D721Med (cell line): ENCODE data around the gene ANKIB1.
A peak's percentile ranks its signal among the peaks of the same experiment; 100 is the strongest.

Source experiments
- DNase-seq: peaks from one replicate; pipeline ENCODE4 v3.0.0; 2011; ENCODE audit warnings: low spot score; ENCODE audit not compliant: insufficient read length
- FAIRE-seq: peaks from 2 replicates; lab custom pipeline; 2011; peaks lifted over from hg19 to GRCh38; lab: Jason Lieb, UNC
- TF ChIP-seq, protein P1 (sequence below): IDR thresholded peaks from 2 replicates; pipeline ENCODE4 v1.5.1; 2012; ENCODE audit warnings: mild to moderate bottlenecking, control low read depth; ENCODE audit not compliant: insufficient read depth; ENCODE audit errors: missing control alignments

Gene ANKIB1

DNA sequence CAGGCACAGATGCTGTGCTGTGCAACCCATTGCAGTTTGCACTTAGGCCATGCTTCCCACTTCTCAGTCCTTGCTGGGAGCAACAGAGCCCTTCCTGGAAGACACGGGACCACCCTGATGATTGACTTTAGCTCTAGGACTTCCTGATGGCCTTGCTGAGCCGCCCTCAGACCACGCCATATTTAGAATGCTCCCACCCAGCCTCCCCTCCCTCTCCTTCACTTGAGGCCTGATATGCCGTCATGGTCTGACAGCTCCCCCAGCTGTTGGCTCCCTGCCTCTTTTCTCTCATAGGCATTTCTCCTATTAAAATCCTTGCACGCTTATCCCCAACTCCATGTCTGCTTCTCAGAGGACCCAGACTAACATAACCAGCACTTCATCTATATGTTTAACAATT, 172.1 kb downstream of the ANKIB1 start:
- no peak for DNase-seq
- no peak for FAIRE-seq
- TF ChIP-seq, protein P1, sequence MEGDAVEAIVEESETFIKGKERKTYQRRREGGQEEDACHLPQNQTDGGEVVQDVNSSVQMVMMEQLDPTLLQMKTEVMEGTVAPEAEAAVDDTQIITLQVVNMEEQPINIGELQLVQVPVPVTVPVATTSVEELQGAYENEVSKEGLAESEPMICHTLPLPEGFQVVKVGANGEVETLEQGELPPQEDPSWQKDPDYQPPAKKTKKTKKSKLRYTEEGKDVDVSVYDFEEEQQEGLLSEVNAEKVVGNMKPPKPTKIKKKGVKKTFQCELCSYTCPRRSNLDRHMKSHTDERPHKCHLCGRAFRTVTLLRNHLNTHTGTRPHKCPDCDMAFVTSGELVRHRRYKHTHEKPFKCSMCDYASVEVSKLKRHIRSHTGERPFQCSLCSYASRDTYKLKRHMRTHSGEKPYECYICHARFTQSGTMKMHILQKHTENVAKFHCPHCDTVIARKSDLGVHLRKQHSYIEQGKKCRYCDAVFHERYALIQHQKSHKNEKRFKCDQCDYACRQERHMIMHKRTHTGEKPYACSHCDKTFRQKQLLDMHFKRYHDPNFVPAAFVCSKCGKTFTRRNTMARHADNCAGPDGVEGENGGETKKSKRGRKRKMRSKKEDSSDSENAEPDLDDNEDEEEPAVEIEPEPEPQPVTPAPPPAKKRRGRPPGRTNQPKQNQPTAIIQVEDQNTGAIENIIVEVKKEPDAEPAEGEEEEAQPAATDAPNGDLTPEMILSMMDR = peak; percentile 3

DNA sequence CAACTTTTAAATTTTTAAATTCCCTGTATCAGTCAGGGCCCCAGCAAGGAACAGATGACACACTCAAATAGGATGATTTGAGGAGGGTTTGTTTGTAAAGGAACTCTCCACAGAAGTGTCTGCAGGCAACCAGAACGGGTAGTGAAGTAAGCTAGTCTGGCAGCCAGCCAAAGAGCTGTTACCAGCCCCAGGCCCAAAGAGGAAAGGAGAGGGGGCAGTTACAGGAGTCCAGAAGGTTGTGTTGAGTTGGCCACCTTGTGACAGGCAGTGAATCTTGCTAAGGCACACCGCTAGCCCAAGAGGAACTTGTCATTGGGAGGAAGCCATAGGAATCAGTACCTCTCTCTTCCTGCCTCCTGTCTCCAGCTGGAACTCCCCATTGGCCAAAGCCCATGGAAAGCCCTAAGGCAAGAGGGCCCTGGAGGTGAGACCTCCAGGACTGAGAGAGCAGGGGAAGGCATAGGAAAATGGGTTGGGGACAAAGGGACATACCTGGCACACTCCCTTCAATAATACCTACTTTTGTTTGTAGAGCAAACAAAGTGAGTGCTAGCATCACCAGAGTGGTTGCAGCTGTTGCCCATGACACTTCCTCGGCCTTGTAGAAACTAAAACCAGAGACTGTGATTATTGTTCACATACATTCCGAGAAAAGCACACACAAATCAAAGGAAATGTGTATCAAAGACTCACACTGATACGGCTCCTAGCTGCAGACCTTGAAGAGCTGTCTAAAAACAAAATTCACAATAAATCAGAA, 176.1 kb downstream of the ANKIB1 start:
- FAIRE-seq (no peak), DNase-seq (no peak)
- TF ChIP-seq, protein P1 = no peak

DNA sequence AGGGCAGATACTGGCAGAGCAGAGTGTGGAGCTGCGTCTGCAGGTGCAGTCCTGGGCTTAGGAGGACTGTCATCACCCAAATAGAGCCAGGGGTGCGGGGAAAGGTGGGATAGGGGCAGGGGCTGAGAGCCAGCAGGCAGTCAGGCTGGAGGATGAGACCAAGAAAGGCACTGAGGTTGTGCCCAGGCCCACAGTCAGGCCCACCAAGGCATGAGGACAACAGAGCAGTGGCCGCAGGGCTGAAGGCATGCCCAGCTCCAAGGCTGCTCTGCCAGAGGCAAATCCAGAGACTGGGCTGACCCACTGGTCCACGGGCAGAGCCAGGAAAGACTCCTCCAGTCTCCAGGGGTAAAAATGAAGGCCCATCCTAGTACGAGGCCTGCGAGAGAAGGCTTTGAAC, 177.2 kb downstream of the ANKIB1 start:
- TF ChIP-seq, protein P1 = no peak
- FAIRE-seq = no peak
- DNase-seq = no peak

DNA sequence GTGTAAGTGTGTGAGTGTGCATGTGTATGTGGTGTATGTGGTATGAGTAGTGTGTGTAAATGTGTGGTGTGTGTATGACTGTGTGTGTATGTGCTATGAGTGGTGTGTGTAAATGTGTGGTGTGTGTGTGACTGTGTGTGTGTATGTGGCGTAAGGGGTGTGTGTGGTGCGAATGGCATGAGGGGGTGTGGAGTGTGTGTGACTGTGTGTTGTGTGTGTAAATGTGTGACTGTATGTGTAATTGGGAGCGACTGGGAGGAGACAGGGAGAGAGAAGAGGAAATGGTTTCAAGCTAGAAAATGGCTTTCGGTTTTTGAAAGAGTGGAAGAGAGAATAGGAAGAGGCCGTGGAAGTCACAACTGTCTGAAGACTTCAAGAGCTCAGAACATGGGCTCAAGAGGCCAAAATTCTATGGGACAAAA, 177.9 kb downstream of the ANKIB1 start:
- DNase-seq (no peak), FAIRE-seq (no peak)
- TF ChIP-seq, protein P1 = no peak

DNA sequence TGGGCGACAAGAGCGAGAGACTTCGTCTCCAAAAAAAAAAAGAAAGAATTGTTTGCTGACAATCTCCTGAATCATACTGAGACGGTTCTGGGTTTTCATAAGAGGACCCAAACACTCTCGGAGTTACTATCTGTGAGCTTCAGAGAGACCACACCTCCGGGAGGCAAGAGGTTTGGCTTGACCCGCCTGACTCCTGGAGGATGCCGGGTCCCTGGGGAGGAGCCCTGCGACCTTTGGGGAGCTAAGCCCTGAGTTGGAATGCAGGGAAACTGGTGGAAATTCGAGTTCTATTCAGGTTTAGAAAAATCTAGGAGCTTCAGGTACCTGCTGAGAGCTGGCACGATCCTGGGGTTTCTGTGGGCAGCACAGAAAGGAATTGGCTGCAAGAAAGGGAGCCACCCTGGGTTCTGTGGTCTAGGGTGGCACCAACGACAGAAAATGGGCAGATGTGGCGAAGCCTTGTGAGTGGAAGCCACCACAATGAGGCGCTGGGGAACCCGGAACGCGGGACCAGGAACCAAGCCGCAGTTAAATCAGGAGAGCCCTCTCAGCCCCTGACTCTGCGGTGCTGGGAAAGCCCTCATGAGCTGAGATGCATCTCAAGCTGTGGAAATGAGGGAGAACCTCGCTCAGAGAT, 179.7 kb downstream of the ANKIB1 start:
- TF ChIP-seq, protein P1 = no peak
- FAIRE-seq = no peak
- no peak for DNase-seq

DNA sequence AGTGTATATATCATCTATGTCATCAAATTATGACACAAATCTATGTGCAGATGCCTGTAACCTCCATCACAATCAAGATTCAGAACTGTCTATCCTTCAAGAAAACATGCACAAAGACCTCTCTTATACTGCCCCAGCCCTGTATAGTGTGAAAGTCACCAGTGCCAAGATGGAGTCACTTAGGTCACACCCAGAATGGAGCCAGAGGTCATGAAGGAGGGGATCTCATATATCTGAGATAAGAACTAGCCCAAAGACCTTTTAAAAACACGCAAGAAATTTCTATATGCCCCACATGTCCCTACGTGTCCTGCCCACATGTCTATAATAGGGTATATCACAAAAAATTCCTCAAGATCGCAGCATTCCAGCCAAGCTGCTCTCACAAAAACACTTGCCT, 181.4 kb downstream of the ANKIB1 start:
- TF ChIP-seq, protein P1 = no peak
- DNase-seq = no peak
- no peak for FAIRE-seq
